ENCODE measurements around the gene AURKB. TPM values are rescaled to one million over a fixed set of nuclear protein-coding genes. Genes with fewer than 3 reads are reported as not detected.

The AURKB gene
- total RNA-seq, 2 experiments from 2014 or later, result 188 to 224 TPM

DNA sequence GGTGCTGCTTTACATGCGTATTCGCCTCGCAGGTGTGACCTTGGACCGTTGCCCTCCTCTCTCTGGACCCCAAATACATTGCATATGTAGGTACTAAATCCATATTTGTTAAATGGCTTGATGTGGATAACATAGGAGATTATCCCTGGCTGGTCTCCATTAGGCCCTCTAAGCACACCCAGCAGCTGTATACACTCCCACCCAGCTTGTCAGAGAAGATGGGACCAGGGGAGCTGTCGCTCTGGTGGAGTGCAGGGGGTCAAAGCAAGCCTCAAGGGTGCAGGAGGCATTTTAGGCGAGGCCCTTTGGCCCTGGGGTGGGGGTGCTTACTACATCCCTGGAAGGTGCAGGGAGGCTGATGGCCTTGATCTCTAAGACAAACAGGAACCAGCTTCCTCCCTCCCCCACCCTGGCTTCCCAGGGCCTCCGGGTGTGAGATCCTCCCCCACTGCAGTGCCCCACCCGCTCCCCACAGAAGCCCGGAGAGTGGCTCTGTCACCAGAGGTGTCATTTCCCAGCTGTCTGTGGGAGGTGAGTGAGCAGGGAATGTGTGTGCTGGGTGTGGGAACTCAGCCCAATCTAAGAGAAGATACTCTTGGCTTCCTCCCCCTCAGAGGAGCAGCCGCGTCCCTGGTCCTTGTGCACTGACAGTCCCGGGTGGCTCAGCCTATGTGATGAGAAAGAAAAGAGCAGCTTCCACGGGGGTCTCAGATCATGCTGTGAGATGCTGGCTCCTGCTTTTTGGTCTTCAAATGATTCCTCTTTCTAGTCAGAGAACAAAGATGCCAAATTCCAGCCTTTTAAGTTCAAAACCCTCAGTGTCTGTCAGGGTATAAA, 46.2 kb downstream of the AURKB start:
- H3K4me1 Mint-ChIP-seq, result peaks cover 57% of the 10 kb centered on the region
- POLR2A ChIA-PET, result interaction anchor here (1.6 kb wide), 1 partner anchor 9 kb away, joined by 35 read pairs; no protein-coding TSS in a partner anchor
- peak overlapping the region; percentile 99 for H3K27ac Mint-ChIP-seq
- peak overlapping the region; percentile 83 for H3K4me3 Mint-ChIP-seq
- H3K36me3 Mint-ChIP-seq (ENCODE audit: low read depth), result peaks cover 28% of the 10 kb centered on the region
- peak; percentile 85 for DNase-seq
- no peaks in the 10 kb centered on the region for H3K9me3 Mint-ChIP-seq
- no peaks in the 10 kb centered on the region for H3K27me3 Mint-ChIP-seq
- CTCF ChIA-PET, result interaction anchor here (1.4 to 1.7 kb wide), 2 partner anchors 10 to 25 kb away, joined by 4 to 7 read pairs; no protein-coding TSS in a partner anchor

DNA sequence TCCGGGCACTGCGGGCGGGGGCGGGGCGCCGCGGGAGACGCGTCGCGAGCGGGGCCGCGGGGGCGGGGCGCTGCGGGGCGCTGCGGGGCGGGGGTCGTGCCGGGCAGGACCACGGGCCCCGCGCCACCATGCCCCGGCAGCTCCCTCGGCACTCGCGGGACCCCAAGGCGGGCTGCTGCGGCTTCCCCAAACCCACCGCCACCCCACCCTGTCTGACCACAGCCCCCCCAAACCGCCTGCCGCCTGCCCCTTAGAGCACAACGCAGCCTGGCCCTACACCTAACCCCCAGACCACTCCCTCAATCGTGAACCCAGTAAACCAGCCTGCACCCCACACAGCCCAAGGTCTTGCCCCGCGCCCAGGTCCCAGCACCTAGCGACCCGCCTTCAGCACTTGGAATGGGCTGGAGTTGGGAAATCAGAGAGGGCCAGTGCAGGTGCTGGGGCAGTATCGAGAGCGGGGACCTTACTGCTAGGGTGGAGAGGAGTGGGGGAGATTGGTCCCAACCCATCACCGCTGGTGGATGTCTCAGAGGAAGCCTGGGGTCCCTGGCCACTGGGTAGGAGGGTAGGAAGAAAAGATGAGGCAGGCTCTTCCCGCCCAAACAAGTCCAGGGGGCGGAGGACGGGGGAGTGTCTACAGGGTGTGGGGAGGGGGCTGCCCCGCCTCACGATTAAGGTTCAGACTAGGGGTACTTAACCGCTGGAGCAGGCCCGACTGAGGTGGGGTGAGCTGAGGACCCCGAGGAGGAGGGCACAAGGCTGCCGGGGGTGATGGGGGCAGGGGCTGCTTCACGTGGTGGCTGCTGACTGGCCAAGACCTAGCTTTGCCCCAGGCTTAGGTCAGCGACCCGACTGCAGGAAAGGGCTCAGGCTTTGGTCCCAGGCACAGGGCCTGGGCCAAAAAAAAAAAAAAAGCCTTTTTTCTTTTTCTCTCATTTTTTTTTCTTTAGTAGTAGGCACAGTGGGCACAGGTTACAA, 47.1 kb downstream of the AURKB start:
- ChIA-PET CTCF (interaction anchor here (1.4 to 1.7 kb wide), 2 partner anchors 9 to 24 kb away, joined by 4 to 7 read pairs; no protein-coding TSS in a partner anchor), POLR2A (interaction anchor here (0.6 to 1.6 kb wide), 2 partner anchors 10 kb away, joined by 3 to 35 read pairs; no protein-coding TSS in a partner anchor)
- no peaks in the 10 kb centered on the region for H3K27me3 Mint-ChIP-seq
- H3K36me3 Mint-ChIP-seq (ENCODE audit: low read depth), result peaks cover 35% of the 10 kb centered on the region
- H3K27ac Mint-ChIP-seq, result peak overlapping the region; percentile 99
- peak; percentile 26 for DNase-seq
- peak overlapping the region; percentile 83 for H3K4me3 Mint-ChIP-seq
- no peaks in the 10 kb centered on the region for H3K9me3 Mint-ChIP-seq
- peaks cover 64% of the 10 kb centered on the region for H3K4me1 Mint-ChIP-seq

DNA sequence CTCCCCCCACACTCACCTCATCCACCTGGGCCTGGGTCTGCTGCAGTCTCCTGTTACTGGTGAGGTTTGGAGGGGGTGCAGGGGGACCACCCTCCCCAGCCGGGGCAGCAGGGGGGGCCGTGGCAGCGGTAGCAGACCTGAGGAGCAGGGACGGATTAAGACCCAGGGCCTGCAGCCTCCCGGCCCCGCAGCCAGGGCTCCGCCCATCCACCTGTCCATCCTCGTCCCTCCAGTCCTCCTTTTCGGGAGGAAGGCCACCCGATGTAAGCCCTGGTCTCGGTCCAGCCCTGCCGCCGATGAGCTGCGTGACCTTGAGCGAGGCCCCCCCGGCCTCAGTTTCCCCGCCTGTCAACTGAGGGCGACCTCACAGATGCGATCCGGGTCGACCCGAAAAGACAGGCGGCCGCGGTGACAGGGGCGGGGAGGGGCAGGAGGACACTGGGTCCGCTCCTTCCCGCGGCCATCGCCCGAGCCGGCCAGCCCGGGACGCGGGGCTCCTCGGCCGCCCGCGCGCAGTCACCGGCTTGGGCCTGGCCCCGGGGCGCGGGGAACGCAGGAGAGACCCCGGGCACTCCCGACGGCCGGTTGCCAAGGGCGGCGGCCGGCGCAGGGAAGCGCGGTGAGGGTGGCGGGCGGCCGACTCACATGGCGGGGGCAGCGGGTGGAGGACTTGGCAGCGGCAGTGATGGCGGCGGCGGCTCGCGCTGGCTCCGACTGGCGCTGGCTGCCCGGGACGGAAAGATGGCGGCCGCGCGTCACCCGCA, 48.0 kb downstream of the AURKB start, which contains the start of gene VAMP2:
TSS of gene VAMP2 (minus strand) at position 716 of the 764 bp plus-strand sequence. CDS start at position 647, 69 bp downstream.
- DNase-seq, result peak; percentile 84
- H3K27me3 Mint-ChIP-seq, result no peaks in the 10 kb centered on the region
- H3K4me3 Mint-ChIP-seq, result peak within 1 kb of the TSS; percentile 85
- H3K36me3 Mint-ChIP-seq (ENCODE audit: low read depth), result peaks cover 39% of the 10 kb centered on the region
- no peaks in the 10 kb centered on the region for H3K9me3 Mint-ChIP-seq
- H3K4me1 Mint-ChIP-seq, result peaks cover 65% of the 10 kb centered on the region
- H3K27ac Mint-ChIP-seq, result peak within 1 kb of the TSS; percentile 99
- CTCF ChIA-PET, result no interaction called here
- POLR2A ChIA-PET, result interaction anchor here (0.6 to 1.9 kb wide), 2 partner anchors 11 kb away, joined by 3 to 9 read pairs; no protein-coding TSS in a partner anchor

DNA sequence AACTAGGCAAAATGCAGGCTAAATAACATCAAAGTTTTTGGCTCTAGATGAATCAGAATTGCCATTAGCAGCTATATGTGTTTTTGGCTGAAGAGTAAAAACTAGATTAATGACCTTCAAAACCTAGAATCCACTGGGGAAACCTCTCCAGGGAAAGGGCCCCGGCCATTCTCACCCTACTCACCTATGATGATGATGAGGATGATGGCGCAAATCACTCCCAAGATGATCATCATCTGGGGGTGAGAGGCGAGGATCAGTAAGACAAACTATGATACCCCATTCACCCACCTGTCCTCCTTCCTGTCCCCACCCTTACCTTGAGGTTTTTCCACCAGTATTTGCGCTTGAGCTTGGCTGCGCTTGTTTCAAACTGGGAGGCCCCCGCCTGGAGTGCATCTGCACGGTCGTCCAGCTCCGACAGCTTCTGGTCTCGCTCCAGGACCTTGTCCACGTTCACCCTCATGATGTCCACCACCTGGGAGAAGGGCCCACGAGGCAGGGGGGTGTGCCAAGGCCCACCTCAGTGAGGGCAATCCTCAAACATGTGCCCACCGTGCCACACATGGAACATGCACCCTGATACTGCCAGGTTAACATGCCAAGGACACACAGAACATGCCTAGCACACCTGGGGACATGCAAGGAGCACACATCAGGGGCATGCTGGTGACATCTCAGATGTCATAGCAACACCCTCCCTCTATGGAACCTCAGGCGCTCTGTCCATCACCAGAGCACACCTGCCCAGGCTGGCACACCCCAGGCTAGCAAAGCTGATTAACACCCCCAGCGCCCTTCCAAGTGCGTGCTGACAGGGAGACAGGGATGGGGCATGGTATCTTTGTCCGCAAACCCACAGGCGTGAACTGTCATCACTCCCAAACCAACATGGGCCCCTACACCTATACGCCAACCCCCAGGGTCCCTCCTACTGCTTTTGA, 48.8 kb downstream of the AURKB start:
- Mint-ChIP-seq H3K36me3 (ENCODE audit: low read depth) (peaks cover 39% of the 10 kb centered on the region), H3K4me1 (peaks cover 62% of the 10 kb centered on the region), H3K27ac (peak overlapping the region; percentile 93), H3K9me3 (no peaks in the 10 kb centered on the region), H3K4me3 (peak overlapping the region; percentile 85), H3K27me3 (no peaks in the 10 kb centered on the region)
- ChIA-PET POLR2A (interaction anchor here (0.7 to 1.9 kb wide), 2 partner anchors 12 to 60 kb away, joined by 3 to 9 read pairs; no protein-coding TSS in a partner anchor), CTCF (interaction anchor here (0.7 to 2.0 kb wide), 3 partner anchors 23 to 101 kb away, joined by 3 to 8 read pairs (median 3); no protein-coding TSS in a partner anchor)
- DNase-seq, result no peak

DNA sequence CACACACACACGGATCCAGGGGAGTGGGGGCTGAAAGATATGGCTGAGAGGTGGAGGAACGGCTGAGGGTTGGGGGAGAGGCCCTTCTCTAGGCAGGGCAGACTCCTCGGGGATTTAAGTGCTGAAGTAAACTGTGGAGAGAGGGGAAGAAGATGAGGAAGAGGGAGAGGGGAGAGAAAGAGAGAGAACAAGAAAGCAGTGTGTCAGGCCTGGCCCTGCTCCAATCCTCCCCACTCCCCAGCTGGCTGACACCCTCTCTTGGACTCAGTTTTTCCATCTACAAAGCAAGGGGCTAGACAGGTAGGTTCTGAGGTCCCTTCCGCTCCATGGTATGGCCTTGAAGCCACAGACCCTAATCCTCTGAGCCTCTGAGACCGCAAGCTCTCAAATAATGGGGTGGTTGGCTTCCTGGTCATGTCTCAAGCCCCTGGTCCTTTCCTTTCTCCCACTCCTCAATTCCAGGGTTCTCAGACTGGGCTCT, 49.6 kb downstream of the AURKB start:
- Mint-ChIP-seq H3K9me3 (no peaks in the 10 kb centered on the region), H3K27ac (peak overlapping the region; percentile 93), H3K4me1 (peaks cover 59% of the 10 kb centered on the region), H3K4me3 (peak overlapping the region; percentile 85), H3K36me3 (ENCODE audit: low read depth) (peaks cover 39% of the 10 kb centered on the region), H3K27me3 (no peaks in the 10 kb centered on the region)
- POLR2A ChIA-PET, result interaction anchor here (0.7 to 1.9 kb wide), 2 partner anchors 13 to 61 kb away, joined by 3 to 9 read pairs; no protein-coding TSS in a partner anchor
- no peak for DNase-seq
- CTCF ChIA-PET, result interaction anchor here (0.7 to 3.3 kb wide), 5 partner anchors 22 to 101 kb away, joined by 3 to 13 read pairs (median 8); partner anchors contain the start of gene BORCS6

DNA sequence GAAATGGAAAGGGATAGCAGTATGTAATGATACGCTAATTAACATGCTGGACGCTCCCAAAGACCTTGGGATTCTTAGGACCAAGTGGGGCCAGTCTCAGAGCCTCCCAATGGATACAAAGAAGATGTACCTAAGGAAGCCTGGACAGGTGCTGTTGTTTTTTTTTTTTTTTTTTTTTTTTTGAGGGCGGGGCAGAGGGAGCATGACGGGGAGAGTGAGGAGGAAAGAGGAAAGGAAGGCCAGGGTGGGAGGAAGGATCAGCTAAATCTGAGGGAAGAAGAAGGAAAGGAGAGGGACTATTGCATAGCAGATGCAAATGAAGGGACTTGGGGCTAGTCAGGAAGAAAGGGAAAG, 50.2 kb downstream of the AURKB start:
- POLR2A ChIA-PET, result no interaction called here
- H3K4me1 Mint-ChIP-seq, result peaks cover 59% of the 10 kb centered on the region

DNA sequence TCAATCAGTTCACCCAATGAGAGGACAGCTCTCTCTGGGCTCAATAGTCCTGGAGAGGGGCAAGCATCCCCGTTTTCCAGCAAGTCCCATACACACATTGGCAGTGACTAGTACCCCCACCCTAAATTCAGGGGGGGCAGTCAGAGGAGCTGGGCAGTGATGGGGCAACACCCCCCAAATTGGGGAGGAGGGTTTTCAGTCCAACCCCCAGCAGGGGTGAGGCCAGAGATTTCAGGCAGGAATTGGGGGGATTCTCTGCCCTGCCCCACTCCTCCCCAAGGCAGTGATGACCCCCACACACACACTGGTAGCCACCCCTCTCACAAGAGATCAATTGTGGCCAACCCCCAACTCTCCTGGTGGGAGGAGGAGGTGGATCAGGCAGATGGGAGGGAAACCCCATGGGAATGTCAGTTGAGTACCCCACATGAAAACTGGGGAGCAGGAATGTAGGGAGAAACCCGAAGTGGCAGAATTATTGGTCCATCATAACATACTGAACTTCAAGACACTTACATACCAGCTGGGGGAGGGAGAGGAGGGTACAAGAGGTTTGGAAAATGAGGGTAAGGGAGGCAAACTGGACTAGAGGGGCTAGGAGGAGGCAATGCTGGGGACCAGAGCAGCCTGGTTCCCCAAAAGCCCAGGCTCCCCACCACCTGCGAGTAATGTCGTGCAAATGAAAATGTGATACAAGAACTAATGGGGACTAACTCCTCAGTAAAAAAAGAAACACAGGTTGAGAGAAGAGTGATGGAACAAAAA, 50.7 kb downstream of the AURKB start:
- Mint-ChIP-seq H3K27ac (peak overlapping the region; percentile 93), H3K4me3 (no peak overlapping the region), H3K27me3 (no peaks in the 10 kb centered on the region), H3K9me3 (no peaks in the 10 kb centered on the region), H3K4me1 (peaks cover 53% of the 10 kb centered on the region), H3K36me3 (ENCODE audit: low read depth) (peaks cover 37% of the 10 kb centered on the region)
- no peak for DNase-seq
- ChIA-PET POLR2A (no interaction called here), CTCF (interaction anchor here (1.5 to 3.3 kb wide), 5 partner anchors 14 to 40 kb away, joined by 5 to 13 read pairs (median 8); partner anchors contain the start of gene BORCS6)

More for the DNA sequence above, 50.2 kb downstream of the AURKB start:
- Mint-ChIP-seq H3K4me3 (peak overlapping the region; percentile 14), H3K27me3 (no peaks in the 10 kb centered on the region), H3K9me3 (no peaks in the 10 kb centered on the region), H3K27ac (peak overlapping the region; percentile 93), H3K36me3 (ENCODE audit: low read depth) (peaks cover 39% of the 10 kb centered on the region)
- CTCF ChIA-PET, result interaction anchor here (2.0 to 3.3 kb wide), 3 partner anchors 21 to 41 kb away, joined by 8 to 13 read pairs (median 12); partner anchors contain the start of gene BORCS6
- DNase-seq, result no peak

DNA sequence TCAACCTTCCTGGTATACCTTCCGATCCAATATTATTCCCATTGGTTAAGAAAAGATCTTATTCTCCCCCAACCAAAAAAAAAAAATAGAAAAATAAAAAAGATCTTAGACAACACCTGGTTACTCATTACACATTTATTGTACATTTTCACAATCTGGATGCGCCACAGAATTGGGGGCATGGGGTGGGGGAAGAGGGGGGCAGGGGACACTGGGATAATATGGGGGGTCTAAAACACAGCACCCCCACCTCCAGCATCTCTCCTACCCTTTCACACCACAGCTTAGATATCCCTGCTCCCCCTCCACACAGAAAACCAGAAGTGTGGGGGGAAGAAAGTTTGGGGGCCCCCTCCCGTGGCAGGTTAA, 51.4 kb downstream of the AURKB start:
- peaks cover 47% of the 10 kb centered on the region for H3K4me1 Mint-ChIP-seq
- no peak overlapping the region for H3K4me3 Mint-ChIP-seq
- no peaks in the 10 kb centered on the region for H3K27me3 Mint-ChIP-seq
- H3K36me3 Mint-ChIP-seq (ENCODE audit: low read depth), result peaks cover 37% of the 10 kb centered on the region
- DNase-seq, result no peak
- H3K27ac Mint-ChIP-seq, result peak overlapping the region; percentile 11
- no peaks in the 10 kb centered on the region for H3K9me3 Mint-ChIP-seq
- ChIA-PET POLR2A (interaction anchor here (1.2 kb wide), 1 partner anchor 14 kb away, joined by 4 read pairs; no protein-coding TSS in a partner anchor), CTCF (interaction anchor here (1.0 to 6.3 kb wide), 9 partner anchors 11 to 40 kb away, joined by 3 to 68 read pairs (median 6); partner anchors contain the start of genes BORCS6 and HES7)

DNA sequence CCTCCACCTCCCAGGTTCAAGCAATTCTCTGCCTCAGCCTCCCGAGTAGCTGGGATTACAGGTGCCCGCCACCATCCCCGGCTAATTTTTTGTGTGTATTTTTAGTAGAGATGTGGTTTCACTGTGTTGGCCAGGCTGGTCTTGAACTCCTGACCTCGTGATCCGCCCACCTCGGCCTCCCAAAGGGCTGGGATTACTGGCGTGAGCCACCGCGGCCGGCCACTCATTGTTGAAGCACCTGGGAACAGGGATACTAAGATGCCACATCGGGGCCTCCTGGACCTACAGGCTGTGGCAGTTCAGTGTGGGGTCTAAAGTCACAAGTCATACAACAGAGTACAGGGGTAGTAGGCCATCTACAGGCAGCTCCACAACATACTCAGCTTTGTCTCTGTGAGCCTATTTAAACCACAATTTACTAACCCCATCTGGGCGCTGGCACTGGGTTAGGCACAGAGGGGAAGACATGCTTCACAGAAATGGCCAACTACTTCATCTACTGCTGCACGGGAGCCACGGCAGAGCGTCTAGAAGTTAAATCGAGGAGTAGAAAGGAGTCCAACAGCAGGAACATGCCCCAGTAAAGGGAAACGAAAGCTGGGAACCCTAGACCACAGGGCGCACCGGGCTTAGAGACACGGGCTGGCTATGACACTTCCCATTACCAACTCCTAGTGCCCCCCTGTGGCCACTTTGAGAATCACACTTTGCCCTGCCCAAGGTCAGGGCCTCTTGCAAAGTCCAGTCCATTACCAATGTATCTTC, 51.9 kb downstream of the AURKB start:
- ChIA-PET CTCF (interaction anchor here (0.6 to 6.3 kb wide), 14 partner anchors 9 to 63 kb away, joined by 3 to 68 read pairs (median 5); partner anchors contain the start of genes BORCS6 and HES7), POLR2A (interaction anchor here (1.2 kb wide), 1 partner anchor 15 kb away, joined by 4 read pairs; no protein-coding TSS in a partner anchor)
- peaks cover 37% of the 10 kb centered on the region for H3K36me3 Mint-ChIP-seq (ENCODE audit: low read depth)
- no peak overlapping the region for H3K27ac Mint-ChIP-seq
- no peaks in the 10 kb centered on the region for H3K9me3 Mint-ChIP-seq
- peaks cover 44% of the 10 kb centered on the region for H3K4me1 Mint-ChIP-seq
- peak; percentile 92 for DNase-seq
- peak overlapping the region; percentile 31 for H3K4me3 Mint-ChIP-seq
- no peaks in the 10 kb centered on the region for H3K27me3 Mint-ChIP-seq

Measured in activated CD4-positive, alpha-beta T cell treated with anti-CD3 and anti-CD28 coated beads, Interleukin-2, amount 10 ng/mL, durations not matched to agents 7 days and 5 days (primary cell).